ENCODE data around the gene COL5A1.
"Not testable (repeated sequence)": the region's sequence is repeated elsewhere in the genome, so short reads cannot be mapped to it uniquely, and the experiment has no call there.

COL5A1 gene

GRCh38 chr9:134658378-134658955 is 16.9 kb downstream of the COL5A1 start:
- no peak for DNase-seq

- no peak for DNase-seq
Observed at GRCh38 chr9:134659688-134660131, 18.1 kb downstream of the COL5A1 start.

- DNase-seq, result peak; percentile 33
Observed at GRCh38 chr9:134660407-134660806, 18.8 kb downstream of the COL5A1 start.

GRCh38 chr9:134661299-134661698 is 19.7 kb downstream of the COL5A1 start:
- DNase-seq, result no peak

GRCh38 chr9:134661791-134662142 is 20.2 kb downstream of the COL5A1 start:
- no peak for DNase-seq

GRCh38 chr9:134662143-134662876 is 20.7 kb downstream of the COL5A1 start:
- DNase-seq, result no peak

- DNase-seq, result no peak
Observed at GRCh38 chr9:134663084-134663483, 21.5 kb downstream of the COL5A1 start.

GRCh38 chr9:134663753-134664415 is 22.3 kb downstream of the COL5A1 start:
- no peak for DNase-seq

GRCh38 chr9:134664446-134664845 is 22.8 kb downstream of the COL5A1 start:
- no peak for DNase-seq

- no peak for DNase-seq
Observed at GRCh38 chr9:134666208-134666607, 24.6 kb downstream of the COL5A1 start.

- no peak for DNase-seq
Observed at GRCh38 chr9:134666831-134667230, 25.2 kb downstream of the COL5A1 start.

GRCh38 chr9:134668977-134669376 is 27.4 kb downstream of the COL5A1 start:
- not testable (repeated sequence) for DNase-seq

- no peak for DNase-seq
Observed at GRCh38 chr9:134669399-134669955, 27.9 kb downstream of the COL5A1 start.

- DNase-seq, result no peak
Observed at GRCh38 chr9:134670042-134670525, 28.5 kb downstream of the COL5A1 start.

- DNase-seq, result no peak
Observed at GRCh38 chr9:134670851-134671281, 29.3 kb downstream of the COL5A1 start.

- no peak for DNase-seq
Observed at GRCh38 chr9:134671341-134672113, 29.9 kb downstream of the COL5A1 start.

GRCh38 chr9:134676361-134676760 is 34.8 kb downstream of the COL5A1 start:
- no peak for DNase-seq

GRCh38 chr9:134676886-134677285 is 35.3 kb downstream of the COL5A1 start:
- DNase-seq, result no peak

- no peak for DNase-seq
Observed at GRCh38 chr9:134677743-134678142, 36.1 kb downstream of the COL5A1 start.

GRCh38 chr9:134678206-134678605 is 36.6 kb downstream of the COL5A1 start:
- no peak for DNase-seq

- no peak for DNase-seq
Observed at GRCh38 chr9:134678666-134679443, 37.3 kb downstream of the COL5A1 start.
